HEK293 (cell line): Measurements from ENCODE around the gene HDAC10.

Source experiments
- CTCF ChIA-PET: fragments of 350-600 bp; formaldehyde crosslinking; extraction: SDS; loops from one replicate; lab custom pipeline; 2021; ENCODE audit warnings: antibody characterized with exemption; lab: Yijun Ruan, JAX
- POLR2A ChIA-PET: fragments of 300-600 bp; formaldehyde crosslinking; extraction: SDS; loops from one replicate; lab custom pipeline; 2020; ENCODE audit warnings: antibody characterized with exemption, inconsistent platforms; lab: Yijun Ruan, JAX
- H3K27ac ChIP-seq: fragments of 200-500 bp; sonication (Bioruptor generic); 2 replicates; pipeline ENCODE4 v1.5.1; 2014; ENCODE audit warnings: low read depth, low read length, control low read depth, inconsistent platforms; ENCODE audit errors: extremely low read depth
- H3K36me3 ChIP-seq, 2 experiments: fragments of 200-500 bp in 1 of 2; sonication (Bioruptor generic) in 1 of 2; 1 replicate in 1 of 2; 2 replicates in 1 of 2; pipeline ENCODE4 v1.5.1; 2014 to 2017; ENCODE audit warnings: inconsistent platforms in 2 of 2, low read length in 2 of 2; ENCODE audit not compliant: control insufficient read depth in 2 of 2, insufficient read depth in 1 of 2
- H3K4me1 ChIP-seq: fragments of 200-500 bp; sonication (Bioruptor generic); 2 replicates; pipeline ENCODE4 v1.5.1; 2014; ENCODE audit warnings: mild to moderate bottlenecking, low read length, inconsistent platforms; ENCODE audit not compliant: control insufficient read depth, insufficient read depth
- H3K4me3 ChIP-seq: 2 replicates; pipeline ENCODE4 v1.5.1; 2011; ENCODE audit warnings: low read depth, mild to moderate bottlenecking, control low read depth, low read length, moderate library complexity
- H3K9me3 ChIP-seq: fragments of 200-500 bp; sonication (Bioruptor generic); 2 replicates; pipeline ENCODE4 v1.5.1; 2014; ENCODE audit warnings: low read depth, low read length, inconsistent platforms; ENCODE audit not compliant: control insufficient read depth, insufficient read depth
- GLIS2 ChIP-seq: fragments of 450-650 bp; formaldehyde crosslinking; IDR thresholded peaks from 2 replicates; pipeline ENCODE4 v1.5.1; 2016; ENCODE audit warnings: missing biosample characterization, missing genetic modification characterization
- KLF1 ChIP-seq: fragments of 450-650 bp; formaldehyde crosslinking; IDR thresholded peaks from 2 replicates; pipeline ENCODE4 v1.5.1; 2016; ENCODE audit warnings: missing biosample characterization, missing genetic modification characterization
- SP3 ChIP-seq: fragments of 450-650 bp; formaldehyde crosslinking; IDR thresholded peaks from 2 replicates; pipeline ENCODE4 v1.5.1; 2016; ENCODE audit warnings: missing biosample characterization, missing genetic modification characterization
- ZBTB17 ChIP-seq: fragments of 450-650 bp; formaldehyde crosslinking; IDR thresholded peaks from 2 replicates; pipeline ENCODE4 v1.5.1; 2016; ENCODE audit warnings: missing biosample characterization, missing genetic modification characterization
- ZBTB21 ChIP-seq: fragments of 450-650 bp; formaldehyde crosslinking; IDR thresholded peaks from 2 replicates; pipeline ENCODE4 v1.5.1; 2017; ENCODE audit warnings: missing biosample characterization, missing genetic modification characterization
- ZBTB7A ChIP-seq: fragments of 450-650 bp; formaldehyde crosslinking; IDR thresholded peaks from 2 replicates; pipeline ENCODE4 v1.5.1; 2016; ENCODE audit warnings: low read depth, missing biosample characterization, missing genetic modification characterization
- ZFP3 ChIP-seq: fragments of 450-650 bp; formaldehyde crosslinking; IDR thresholded peaks from 2 replicates; pipeline ENCODE4 v1.5.1; 2016; ENCODE audit warnings: low read depth, missing biosample characterization, missing genetic modification characterization
- ZIC2 ChIP-seq: fragments of 450-650 bp; formaldehyde crosslinking; IDR thresholded peaks from 2 replicates; pipeline ENCODE4 v1.5.1; 2016; ENCODE audit warnings: missing biosample characterization, missing genetic modification characterization
- ZNF114 ChIP-seq: fragments of 450-650 bp; formaldehyde crosslinking; IDR thresholded peaks from 2 replicates; pipeline ENCODE4 v1.5.0; 2017; ENCODE audit warnings: missing biosample characterization, missing genetic modification characterization
- ZNF175 ChIP-seq: fragments of 450-650 bp; formaldehyde crosslinking; IDR thresholded peaks from 2 replicates; pipeline ENCODE4 v1.5.1; 2016; ENCODE audit warnings: missing biosample characterization, missing genetic modification characterization
- ZNF211 ChIP-seq: fragments of 450-650 bp; formaldehyde crosslinking; IDR thresholded peaks from 2 replicates; pipeline ENCODE4 v1.5.1; 2016; ENCODE audit warnings: low read depth, missing biosample characterization, missing genetic modification characterization
- ZNF366 ChIP-seq: fragments of 450-650 bp; formaldehyde crosslinking; conservative IDR thresholded peaks from 2 replicates; pipeline ENCODE4 v1.5.1; 2016; ENCODE audit warnings: missing biosample characterization, missing genetic modification characterization
- ZSCAN23 ChIP-seq: fragments of 450-650 bp; formaldehyde crosslinking; IDR thresholded peaks from 2 replicates; pipeline ENCODE4 v1.5.1; 2016; ENCODE audit warnings: missing biosample characterization, missing genetic modification characterization
- TF ChIP-seq, protein P1 (sequence below): fragments of 450-650 bp; formaldehyde crosslinking; IDR thresholded peaks from 2 replicates; pipeline ENCODE4 v1.5.1; 2016; ENCODE audit warnings: missing biosample characterization, missing genetic modification characterization, borderline replicate concordance
- TF ChIP-seq, protein P2 (sequence below): fragments of 450-650 bp; formaldehyde crosslinking; IDR thresholded peaks from 2 replicates; pipeline ENCODE4 v1.5.1; 2016; ENCODE audit warnings: missing biosample characterization, missing genetic modification characterization
- TF ChIP-seq, protein P3 (sequence below): fragments of 450-650 bp; formaldehyde crosslinking; IDR thresholded peaks from 2 replicates; pipeline ENCODE4 v1.5.1; 2017; ENCODE audit warnings: missing biosample characterization, missing genetic modification characterization

Gene HDAC10

DNA sequence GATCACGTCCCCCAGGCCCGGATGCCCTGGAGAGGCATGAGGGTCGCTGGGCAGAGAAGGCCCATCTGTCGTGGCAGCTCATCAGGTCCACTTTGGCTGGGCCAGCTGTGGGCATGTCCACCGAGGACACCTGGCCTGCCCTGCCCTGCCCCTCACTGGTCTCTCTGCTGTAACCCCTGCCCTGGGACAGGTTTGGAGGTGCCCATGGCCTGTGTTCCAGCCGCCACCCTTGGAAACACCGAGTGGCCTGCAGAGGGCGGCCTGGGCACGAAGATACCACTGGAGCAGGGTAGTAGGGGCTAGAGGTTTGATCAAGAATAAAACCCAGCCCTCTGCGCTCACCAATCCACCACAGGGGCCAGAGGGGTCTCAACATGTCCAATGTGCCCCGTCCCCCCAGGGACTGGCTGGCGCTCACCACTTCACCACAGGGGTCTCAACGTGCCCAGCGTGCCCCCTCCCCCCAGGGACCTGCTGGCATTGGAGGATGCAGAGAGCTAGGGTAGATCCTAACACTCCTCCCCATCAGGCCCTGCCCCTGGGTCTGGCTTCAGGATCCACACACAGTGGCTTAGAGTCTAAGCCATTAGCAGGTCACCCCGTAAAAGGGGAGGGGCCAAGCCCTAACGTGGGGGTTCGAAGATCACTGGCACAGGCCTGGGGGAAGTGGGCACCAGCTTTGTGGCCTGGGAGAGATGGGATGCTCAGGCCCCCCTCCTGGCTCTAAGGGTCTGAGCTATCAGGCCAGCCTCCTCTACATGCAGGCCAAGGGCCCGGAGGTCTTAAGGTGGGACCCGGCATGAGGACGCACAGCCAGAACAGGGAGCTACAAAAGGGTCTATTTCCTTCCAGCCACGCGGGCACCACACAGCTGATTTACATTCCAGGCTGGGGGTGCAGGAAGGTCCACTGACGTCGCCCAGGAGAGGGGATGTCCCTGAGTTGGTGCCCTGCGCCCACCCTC is 1.3 kb upstream of the HDAC10 start (continued):
- TF ChIP-seq ZBTB17 (tag by site-specific recombination), result peak; percentile 64

DNA sequence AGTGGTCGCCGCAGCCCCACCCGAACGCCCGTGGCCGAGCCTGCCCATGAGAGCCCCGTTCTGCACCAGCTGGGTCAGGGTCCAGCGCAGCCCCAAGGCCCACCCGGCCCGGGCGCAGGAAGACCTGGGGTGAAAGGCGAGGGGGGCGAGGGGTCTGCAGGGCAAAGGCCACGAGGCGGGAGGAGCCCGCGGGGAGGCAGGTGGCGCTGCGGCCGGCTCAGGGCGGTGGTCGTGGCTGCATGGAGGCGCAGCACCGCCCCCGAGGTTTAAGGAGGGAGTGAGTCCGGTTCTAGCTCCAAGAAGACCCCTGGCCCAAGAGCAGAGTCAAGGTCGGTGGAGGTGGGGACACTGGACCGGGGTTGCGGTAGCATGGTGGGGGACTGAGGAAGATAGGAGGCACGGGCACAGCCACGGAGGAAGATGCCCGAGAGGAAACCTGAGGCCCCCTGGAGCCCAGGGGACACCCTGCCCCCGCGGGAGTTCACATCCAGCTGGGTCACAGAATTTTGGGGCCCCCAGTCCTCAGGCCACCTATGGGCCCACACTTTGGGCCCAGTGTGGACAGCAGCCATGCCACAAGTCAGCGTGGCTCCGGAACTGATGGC is 514 bp upstream of the HDAC10 start:
- CTCF ChIA-PET, result interaction anchor here (0.6 to 2.6 kb wide), 15 partner anchors 9 to 322 kb away, joined by 3 to 24 read pairs (median 6); partner anchors contain the start of gene MAPK12

DNA sequence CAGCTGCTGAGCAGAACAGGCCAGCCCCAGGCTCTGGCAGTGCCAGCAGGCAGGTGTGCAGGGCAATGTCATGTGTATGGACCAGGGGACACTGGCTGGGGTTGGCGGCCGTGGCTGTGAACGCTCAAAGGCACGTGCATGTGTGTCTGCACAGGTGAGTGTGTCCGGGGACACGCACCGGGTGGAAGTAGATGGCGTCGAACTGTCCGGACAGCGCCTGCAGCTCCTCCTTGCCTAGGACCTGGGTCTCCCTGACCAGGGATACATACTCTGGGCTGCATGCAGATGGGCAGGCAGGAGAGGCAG is 863 bp downstream of the HDAC10 start:
- H3K36me3 ChIP-seq, result peaks cover 8 to 79% of the 10 kb centered on the region in 2 experiments; a peak in 2 of 3 replicates
- peak overlapping the region; percentile 86; the same call in 1 of the 2 replicates for H3K27ac ChIP-seq
- POLR2A ChIA-PET, result interaction anchor here (0.5 to 2.2 kb wide), 10 partner anchors 10 to 258 kb away, joined by 3 to 20 read pairs (median 7); partner anchors contain the start of genes LMF2, MAPK12, NCAPH2 and PLXNB2
- H3K4me3 ChIP-seq, result no peak overlapping the region
- TF ChIP-seq ZFP3 (tag by site-specific recombination), result no peak
- no peak for TF ChIP-seq ZNF175 (tag by site-specific recombination)
- TF ChIP-seq ZNF114 (tag by site-specific recombination), result no peak
- no peak for TF ChIP-seq ZNF366 (tag by site-specific recombination)
- TF ChIP-seq, protein P1, sequence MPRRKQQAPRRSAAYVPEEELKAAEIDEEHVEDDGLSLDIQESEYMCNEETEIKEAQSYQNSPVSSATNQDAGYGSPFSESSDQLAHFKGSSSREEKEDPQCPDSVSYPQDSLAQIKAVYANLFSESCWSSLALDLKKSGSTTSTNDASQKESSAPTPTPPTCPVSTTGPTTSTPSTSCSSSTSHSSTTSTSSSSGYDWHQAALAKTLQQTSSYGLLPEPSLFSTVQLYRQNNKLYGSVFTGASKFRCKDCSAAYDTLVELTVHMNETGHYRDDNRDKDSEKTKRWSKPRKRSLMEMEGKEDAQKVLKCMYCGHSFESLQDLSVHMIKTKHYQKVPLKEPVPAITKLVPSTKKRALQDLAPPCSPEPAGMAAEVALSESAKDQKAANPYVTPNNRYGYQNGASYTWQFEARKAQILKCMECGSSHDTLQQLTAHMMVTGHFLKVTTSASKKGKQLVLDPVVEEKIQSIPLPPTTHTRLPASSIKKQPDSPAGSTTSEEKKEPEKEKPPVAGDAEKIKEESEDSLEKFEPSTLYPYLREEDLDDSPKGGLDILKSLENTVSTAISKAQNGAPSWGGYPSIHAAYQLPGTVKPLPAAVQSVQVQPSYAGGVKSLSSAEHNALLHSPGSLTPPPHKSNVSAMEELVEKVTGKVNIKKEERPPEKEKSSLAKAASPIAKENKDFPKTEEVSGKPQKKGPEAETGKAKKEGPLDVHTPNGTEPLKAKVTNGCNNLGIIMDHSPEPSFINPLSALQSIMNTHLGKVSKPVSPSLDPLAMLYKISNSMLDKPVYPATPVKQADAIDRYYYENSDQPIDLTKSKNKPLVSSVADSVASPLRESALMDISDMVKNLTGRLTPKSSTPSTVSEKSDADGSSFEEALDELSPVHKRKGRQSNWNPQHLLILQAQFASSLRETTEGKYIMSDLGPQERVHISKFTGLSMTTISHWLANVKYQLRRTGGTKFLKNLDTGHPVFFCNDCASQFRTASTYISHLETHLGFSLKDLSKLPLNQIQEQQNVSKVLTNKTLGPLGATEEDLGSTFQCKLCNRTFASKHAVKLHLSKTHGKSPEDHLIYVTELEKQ (tag by site-specific recombination), result no peak
- TF ChIP-seq, protein P2, sequence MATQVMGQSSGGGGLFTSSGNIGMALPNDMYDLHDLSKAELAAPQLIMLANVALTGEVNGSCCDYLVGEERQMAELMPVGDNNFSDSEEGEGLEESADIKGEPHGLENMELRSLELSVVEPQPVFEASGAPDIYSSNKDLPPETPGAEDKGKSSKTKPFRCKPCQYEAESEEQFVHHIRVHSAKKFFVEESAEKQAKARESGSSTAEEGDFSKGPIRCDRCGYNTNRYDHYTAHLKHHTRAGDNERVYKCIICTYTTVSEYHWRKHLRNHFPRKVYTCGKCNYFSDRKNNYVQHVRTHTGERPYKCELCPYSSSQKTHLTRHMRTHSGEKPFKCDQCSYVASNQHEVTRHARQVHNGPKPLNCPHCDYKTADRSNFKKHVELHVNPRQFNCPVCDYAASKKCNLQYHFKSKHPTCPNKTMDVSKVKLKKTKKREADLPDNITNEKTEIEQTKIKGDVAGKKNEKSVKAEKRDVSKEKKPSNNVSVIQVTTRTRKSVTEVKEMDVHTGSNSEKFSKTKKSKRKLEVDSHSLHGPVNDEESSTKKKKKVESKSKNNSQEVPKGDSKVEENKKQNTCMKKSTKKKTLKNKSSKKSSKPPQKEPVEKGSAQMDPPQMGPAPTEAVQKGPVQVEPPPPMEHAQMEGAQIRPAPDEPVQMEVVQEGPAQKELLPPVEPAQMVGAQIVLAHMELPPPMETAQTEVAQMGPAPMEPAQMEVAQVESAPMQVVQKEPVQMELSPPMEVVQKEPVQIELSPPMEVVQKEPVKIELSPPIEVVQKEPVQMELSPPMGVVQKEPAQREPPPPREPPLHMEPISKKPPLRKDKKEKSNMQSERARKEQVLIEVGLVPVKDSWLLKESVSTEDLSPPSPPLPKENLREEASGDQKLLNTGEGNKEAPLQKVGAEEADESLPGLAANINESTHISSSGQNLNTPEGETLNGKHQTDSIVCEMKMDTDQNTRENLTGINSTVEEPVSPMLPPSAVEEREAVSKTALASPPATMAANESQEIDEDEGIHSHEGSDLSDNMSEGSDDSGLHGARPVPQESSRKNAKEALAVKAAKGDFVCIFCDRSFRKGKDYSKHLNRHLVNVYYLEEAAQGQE (tag by site-specific recombination), result no peak
- TF ChIP-seq ZBTB21 (tag by site-specific recombination), result no peak
- TF ChIP-seq GLIS2 (tag by site-specific recombination), result no peak
- TF ChIP-seq, all 188 proteins: peak for 0
- Histone ChIP-seq H3K4me1 (peaks cover 12% of the 10 kb centered on the region), H3K9me3 (no peaks in the 10 kb centered on the region)
- CTCF ChIA-PET, result interaction anchor here (0.7 to 2.4 kb wide), 7 partner anchors 9 to 248 kb away, joined by 3 to 24 read pairs (median 5); no protein-coding TSS in a partner anchor

More for the DNA sequence above, 514 bp upstream of the HDAC10 start:
- POLR2A ChIA-PET, result interaction anchor here (0.5 to 2.2 kb wide), 14 partner anchors 9 to 289 kb away, joined by 4 to 20 read pairs (median 6); partner anchors contain the start of genes LMF2, MAPK12, NCAPH2 and PLXNB2
- TF ChIP-seq ZSCAN23 (tag by site-specific recombination), result no peak
- TF ChIP-seq ZNF211 (tag by site-specific recombination), result no peak
- TF ChIP-seq KLF1, result peak; percentile 44; the same call in 1 of the 2 replicates
- TF ChIP-seq SP3 (tag by site-specific recombination), result 0 out of 2 replicates have a peak, but pooled peaks have one; percentile 18
- no peak for TF ChIP-seq ZIC2 (tag by site-specific recombination)
- TF ChIP-seq, protein P3, sequence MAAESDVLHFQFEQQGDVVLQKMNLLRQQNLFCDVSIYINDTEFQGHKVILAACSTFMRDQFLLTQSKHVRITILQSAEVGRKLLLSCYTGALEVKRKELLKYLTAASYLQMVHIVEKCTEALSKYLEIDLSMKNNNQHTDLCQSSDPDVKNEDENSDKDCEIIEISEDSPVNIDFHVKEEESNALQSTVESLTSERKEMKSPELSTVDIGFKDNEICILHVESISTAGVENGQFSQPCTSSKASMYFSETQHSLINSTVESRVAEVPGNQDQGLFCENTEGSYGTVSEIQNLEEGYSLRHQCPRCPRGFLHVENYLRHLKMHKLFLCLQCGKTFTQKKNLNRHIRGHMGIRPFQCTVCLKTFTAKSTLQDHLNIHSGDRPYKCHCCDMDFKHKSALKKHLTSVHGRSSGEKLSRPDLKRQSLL (tag by site-specific recombination), result 0 out of 2 replicates have a peak, but pooled peaks have one; percentile 42
- TF ChIP-seq ZBTB7A, result 0 out of 2 replicates have a peak, but pooled peaks have one; percentile 60
- Histone ChIP-seq H3K4me3 (peak overlapping the region; percentile 55), H3K4me1 (peaks cover 9% of the 10 kb centered on the region), H3K36me3 (peaks cover 8 to 80% of the 10 kb centered on the region in 2 experiments; a peak in 2 of 3 replicates), H3K27ac (no peak overlapping the region), H3K9me3 (no peaks in the 10 kb centered on the region)
